H9 (cell line): ENCODE results near the gene CCDC102B. TPM values are rescaled to one million over a fixed set of nuclear protein-coding genes. Genes with fewer than 3 reads are reported as not detected.

Experiments
- DNase-seq: peaks from one replicate; pipeline ENCODE4 v3.0.0-alpha.2; 2017
- H2AFZ ChIP-seq: one replicate; pipeline ENCODE4 v1.6.1; 2013; ENCODE audit warnings: mild to moderate bottlenecking, low read length, control low read depth, moderate library complexity
- H2AK5ac ChIP-seq: 2 replicates; pipeline ENCODE4 v1.6.1; 2013; ENCODE audit warnings: low read length, control low read depth, mixed read lengths; ENCODE audit not compliant: insufficient read length
- H2BK120ac ChIP-seq: one replicate; pipeline ENCODE4 v1.6.1; 2013; ENCODE audit warnings: low read depth, mild to moderate bottlenecking, low read length, control low read depth, inconsistent platforms; ENCODE audit not compliant: poor library complexity, severe bottlenecking
- H2BK12ac ChIP-seq: 2 replicates; pipeline ENCODE4 v1.6.1; 2013; ENCODE audit warnings: low read length, control low read depth, mixed read lengths, low read depth; ENCODE audit not compliant: insufficient read length
- H2BK15ac ChIP-seq: 2 replicates; pipeline ENCODE4 v1.6.1; 2013; ENCODE audit warnings: low read depth, low read length, control low read depth
- H2BK20ac ChIP-seq: one replicate; pipeline ENCODE4 v1.6.1; 2013; ENCODE audit warnings: low read depth, mild to moderate bottlenecking, low read length, control low read depth, inconsistent platforms; ENCODE audit not compliant: poor library complexity, severe bottlenecking
- H2BK5ac ChIP-seq: 2 replicates; pipeline ENCODE4 v1.6.1; 2013; ENCODE audit warnings: low read length, control low read depth, mixed read lengths; ENCODE audit not compliant: insufficient read length
- H3K14ac ChIP-seq: 2 replicates; pipeline ENCODE4 v1.6.1; 2013; ENCODE audit warnings: low read length, control low read depth; ENCODE audit not compliant: insufficient read depth
- H3K18ac ChIP-seq: 2 replicates; pipeline ENCODE4 v1.6.1; 2013; ENCODE audit warnings: low read depth, mild to moderate bottlenecking, mixed read lengths, low read length, control low read depth; ENCODE audit not compliant: insufficient read length
- H3K23ac ChIP-seq: 2 replicates; pipeline ENCODE4 v1.6.1; 2013; ENCODE audit warnings: low read length, control low read depth, mixed read lengths, low read depth; ENCODE audit not compliant: insufficient read length
- H3K23me2 ChIP-seq: 2 replicates; pipeline ENCODE4 v1.6.1; 2013; ENCODE audit warnings: low read depth, mild to moderate bottlenecking, mixed read lengths, low read length, control low read depth; ENCODE audit not compliant: insufficient read length, poor library complexity, severe bottlenecking
- H3K27ac ChIP-seq: 2 replicates; pipeline ENCODE4 v1.5.1; 2013; ENCODE audit warnings: low read length, control low read depth, mixed read lengths, low read depth; ENCODE audit not compliant: insufficient read length
- H3K27me3 ChIP-seq: 2 replicates; pipeline ENCODE4 v1.6.1; 2013; ENCODE audit warnings: low read length, control low read depth, inconsistent platforms; ENCODE audit not compliant: insufficient read depth
- H3K4ac ChIP-seq: 2 replicates; pipeline ENCODE4 v1.6.1; 2013; ENCODE audit warnings: low read depth, mild to moderate bottlenecking, control low read depth, inconsistent platforms, low read length, moderate library complexity
- H3K4me1 ChIP-seq: 2 replicates; pipeline ENCODE4 v1.6.1; 2013; ENCODE audit warnings: low read length, control low read depth, inconsistent platforms; ENCODE audit not compliant: insufficient read depth
- H3K4me2 ChIP-seq: 2 replicates; pipeline ENCODE4 v1.6.1; 2013; ENCODE audit warnings: low read length, control low read depth, mixed read lengths; ENCODE audit not compliant: insufficient read length, insufficient read depth
- H3K56ac ChIP-seq: 2 replicates; pipeline ENCODE4 v1.6.1; 2013; ENCODE audit warnings: low read depth, mild to moderate bottlenecking, mixed read lengths, low read length, control low read depth; ENCODE audit not compliant: insufficient read length
- H3K79me1 ChIP-seq: 2 replicates; pipeline ENCODE4 v1.6.1; 2013; ENCODE audit warnings: low read depth, mild to moderate bottlenecking, moderate library complexity, low read length, control low read depth, inconsistent platforms; ENCODE audit not compliant: insufficient read depth, poor library complexity, severe bottlenecking
- H3K79me2 ChIP-seq: 2 replicates; pipeline ENCODE4 v1.6.1; 2013; ENCODE audit warnings: low read length, control low read depth, inconsistent platforms; ENCODE audit not compliant: insufficient read depth
- H3K9ac ChIP-seq: 2 replicates; pipeline ENCODE4 v1.6.1; 2013; ENCODE audit warnings: low read length, control low read depth, mixed read lengths; ENCODE audit not compliant: insufficient read length; ENCODE audit errors: extremely low read depth
- H3K9me3 ChIP-seq: one replicate; pipeline ENCODE4 v1.6.1; 2013; ENCODE audit warnings: low read depth, low read length, inconsistent platforms; ENCODE audit not compliant: control insufficient read depth
- H3T11ph ChIP-seq: one replicate; pipeline ENCODE4 v1.6.1; 2013; ENCODE audit warnings: mild to moderate bottlenecking, low read length, control low read depth, inconsistent platforms
- H4K20me1 ChIP-seq: one replicate; pipeline ENCODE4 v1.6.1; 2013; ENCODE audit not compliant: control insufficient read depth, insufficient read length, insufficient read depth
- H4K5ac ChIP-seq: 2 replicates; pipeline ENCODE4 v1.6.1; 2013; ENCODE audit warnings: low read depth, mild to moderate bottlenecking, mixed read lengths, low read length, control low read depth; ENCODE audit not compliant: insufficient read length
- H4K8ac ChIP-seq: replicated peaks from 2 replicates; pipeline ENCODE4 v1.6.1; 2013; ENCODE audit warnings: low read length, control low read depth, mixed read lengths, low read depth; ENCODE audit not compliant: insufficient read length
- H4K91ac ChIP-seq: 2 replicates; pipeline ENCODE4 v1.6.1; 2013; ENCODE audit warnings: low read depth, mild to moderate bottlenecking, moderate library complexity, mixed read lengths, low read length, control low read depth; ENCODE audit not compliant: insufficient read length
- H3K27ac Mint-ChIP-seq, 3 experiments: 2 replicates in 2 of 3; 3 replicates in 1 of 3; pipeline ENCODE4 v1.8.0; 2020 to 2021; ENCODE audit warnings: mixed read lengths in 3 of 3, mild to moderate bottlenecking in 1 of 3, moderate library complexity in 1 of 3
- H3K27me3 Mint-ChIP-seq: 2 replicates; pipeline ENCODE4 v1.8.0; 2021; ENCODE audit warnings: low read depth, mild to moderate bottlenecking, moderate library complexity, mixed read lengths
- H3K36me3 Mint-ChIP-seq, 3 experiments: 2 replicates in 2 of 3; 3 replicates in 1 of 3; pipeline ENCODE4 v1.8.0; 2020 to 2021; ENCODE audit warnings: low read depth in 3 of 3, mixed read lengths in 3 of 3; ENCODE audit not compliant: insufficient read depth in 1 of 3
- H3K4me1 Mint-ChIP-seq, 2 experiments: 2 replicates each; pipeline ENCODE4 v1.8.0; 2020; ENCODE audit warnings: mixed read lengths in 2 of 2
- H3K4me3 Mint-ChIP-seq, 2 experiments: 2 replicates in 1 of 2; 3 replicates in 1 of 2; pipeline ENCODE4 v1.8.0; 2020 to 2021; ENCODE audit warnings: mild to moderate bottlenecking in 2 of 2, mixed read lengths in 2 of 2, moderate library complexity in 1 of 2
- H3K9me3 Mint-ChIP-seq, 2 experiments: 2 replicates in 1 of 2; 3 replicates in 1 of 2; pipeline ENCODE4 v1.8.0; 2020; ENCODE audit warnings: mild to moderate bottlenecking in 2 of 2, mixed read lengths in 2 of 2, moderate library complexity in 1 of 2
- WGBS: extraction: QIAGEN DNeasy Blood & Tissue Kit; methylation state at CpG from one replicate; pipeline ENCODE4 v1.1.7; 2013; ENCODE audit warnings: missing lambda C conversion rate, low lambda C conversion rate, mixed read lengths; ENCODE audit not compliant: insufficient read length; ENCODE audit errors: extremely low coverage; 5-methylcytosine and 5-hydroxymethylcytosine counted together
- total RNA-seq: library from RNA; stranded (reverse); gene quantifications from 2 replicates; pipeline ENCODE4 v1.2.1, GENCODE V29; 2021
- TF ChIP-seq, protein P1 (sequence below): fragments of 200-600 bp; sonication (generic); conservative IDR thresholded peaks from 3 replicates; pipeline ENCODE4 v1.8.0; 2021; ENCODE audit warnings: antibody characterized with exemption, mild to moderate bottlenecking

CCDC102B gene
- total RNA-seq, 1 experiment from 2014 or later = 1.2 TPM

DNA sequence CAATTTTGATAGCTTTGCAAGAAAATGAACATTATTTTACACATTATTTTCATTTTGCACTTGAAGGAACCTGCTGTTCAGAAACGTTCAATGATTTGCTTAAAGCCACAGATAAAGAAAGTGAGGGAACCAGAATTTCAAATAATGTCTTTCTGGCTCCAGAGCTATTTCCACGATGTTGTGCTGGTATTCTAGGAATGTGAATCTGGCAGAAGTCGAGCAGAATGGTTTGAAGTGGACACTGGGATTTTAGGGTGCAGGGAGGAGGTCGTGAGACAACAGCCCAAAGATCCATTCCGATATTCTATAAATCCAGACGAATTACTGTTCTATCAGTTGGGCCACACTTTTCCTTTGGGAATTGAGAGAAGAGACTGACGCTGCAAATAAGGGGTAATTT, 2.2 kb downstream of the CCDC102B start:
- Histone ChIP-seq H4K5ac (no peak overlapping the region), H2BK5ac (no peak overlapping the region), H4K91ac (no peak overlapping the region), H2BK20ac (no peak overlapping the region), H3K4me1 (no peaks in the 10 kb centered on the region; the same call in 1 of the 2 replicates), H3K9me3 (no peaks in the 10 kb centered on the region), H3K18ac (no peak overlapping the region), H3K4me2 (no peak overlapping the region), H2AFZ (no peak overlapping the region), H3K27me3 (no peaks in the 10 kb centered on the region), H3K23ac (no peak overlapping the region), H3K4ac (no peak overlapping the region), H3T11ph (no peak overlapping the region), H3K79me1 (no peaks in the 10 kb centered on the region), H4K20me1 (no peaks in the 10 kb centered on the region), H3K27ac (no peak overlapping the region), H3K14ac (no peak overlapping the region), H2BK12ac (no peak overlapping the region), H2BK15ac (no peak overlapping the region), H3K79me2 (no peaks in the 10 kb centered on the region), H3K23me2 (no peaks in the 10 kb centered on the region), H2BK120ac (no peak overlapping the region), H3K56ac (no peak overlapping the region), H2AK5ac (no peak overlapping the region), H3K9ac (no peak overlapping the region), H4K8ac (no peak overlapping the region)
- no peak overlapping the region for H3K4me3 Mint-ChIP-seq
- TF ChIP-seq, protein P1, sequence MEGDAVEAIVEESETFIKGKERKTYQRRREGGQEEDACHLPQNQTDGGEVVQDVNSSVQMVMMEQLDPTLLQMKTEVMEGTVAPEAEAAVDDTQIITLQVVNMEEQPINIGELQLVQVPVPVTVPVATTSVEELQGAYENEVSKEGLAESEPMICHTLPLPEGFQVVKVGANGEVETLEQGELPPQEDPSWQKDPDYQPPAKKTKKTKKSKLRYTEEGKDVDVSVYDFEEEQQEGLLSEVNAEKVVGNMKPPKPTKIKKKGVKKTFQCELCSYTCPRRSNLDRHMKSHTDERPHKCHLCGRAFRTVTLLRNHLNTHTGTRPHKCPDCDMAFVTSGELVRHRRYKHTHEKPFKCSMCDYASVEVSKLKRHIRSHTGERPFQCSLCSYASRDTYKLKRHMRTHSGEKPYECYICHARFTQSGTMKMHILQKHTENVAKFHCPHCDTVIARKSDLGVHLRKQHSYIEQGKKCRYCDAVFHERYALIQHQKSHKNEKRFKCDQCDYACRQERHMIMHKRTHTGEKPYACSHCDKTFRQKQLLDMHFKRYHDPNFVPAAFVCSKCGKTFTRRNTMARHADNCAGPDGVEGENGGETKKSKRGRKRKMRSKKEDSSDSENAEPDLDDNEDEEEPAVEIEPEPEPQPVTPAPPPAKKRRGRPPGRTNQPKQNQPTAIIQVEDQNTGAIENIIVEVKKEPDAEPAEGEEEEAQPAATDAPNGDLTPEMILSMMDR = no peak
- peaks cover 3 to 8% of the 10 kb centered on the region in 2 experiments; a peak in 3 of 4 replicates for H3K4me1 Mint-ChIP-seq
- H3K36me3 Mint-ChIP-seq = no peaks in the 10 kb centered on the region
- no peaks in the 10 kb centered on the region for H3K27me3 Mint-ChIP-seq
- no peak for DNase-seq
- WGBS = no CpG with 5 or more reads among the region's 7 CpGs
- no peak overlapping the region for H3K27ac Mint-ChIP-seq
- no peaks in the 10 kb centered on the region for H3K9me3 Mint-ChIP-seq
